Stimulated activated CD4-positive, alpha-beta T cell treated with anti-CD3 and anti-CD28 coated beads, Interleukin-15, amount 100 ng/mL, for 1 hour (primary cell): ENCODE results near the gene ZBTB8OS.
"Not testable (repeated sequence)": the region's sequence is repeated elsewhere in the genome, so short reads cannot be mapped to it uniquely, and the experiment has no call there.

Source experiments
- DNase-seq, 2 donors: peaks; one replicate each; pipeline ENCODE4 v3.0.0-alpha.2; 2020; ENCODE audit warnings: low read depth in 1 of 2, low spot score in 1 of 2

Gene ZBTB8OS

GRCh38 chr1:32650752-32651460, 556 bp upstream of the ZBTB8OS start, which contains the start of gene RBBP4:
Gene RBBP4 (plus strand): TSS chr1:32651208. CDS start chr1:32651307, 99 bp downstream.
- DNase-seq = peak; percentile 98

DNA sequence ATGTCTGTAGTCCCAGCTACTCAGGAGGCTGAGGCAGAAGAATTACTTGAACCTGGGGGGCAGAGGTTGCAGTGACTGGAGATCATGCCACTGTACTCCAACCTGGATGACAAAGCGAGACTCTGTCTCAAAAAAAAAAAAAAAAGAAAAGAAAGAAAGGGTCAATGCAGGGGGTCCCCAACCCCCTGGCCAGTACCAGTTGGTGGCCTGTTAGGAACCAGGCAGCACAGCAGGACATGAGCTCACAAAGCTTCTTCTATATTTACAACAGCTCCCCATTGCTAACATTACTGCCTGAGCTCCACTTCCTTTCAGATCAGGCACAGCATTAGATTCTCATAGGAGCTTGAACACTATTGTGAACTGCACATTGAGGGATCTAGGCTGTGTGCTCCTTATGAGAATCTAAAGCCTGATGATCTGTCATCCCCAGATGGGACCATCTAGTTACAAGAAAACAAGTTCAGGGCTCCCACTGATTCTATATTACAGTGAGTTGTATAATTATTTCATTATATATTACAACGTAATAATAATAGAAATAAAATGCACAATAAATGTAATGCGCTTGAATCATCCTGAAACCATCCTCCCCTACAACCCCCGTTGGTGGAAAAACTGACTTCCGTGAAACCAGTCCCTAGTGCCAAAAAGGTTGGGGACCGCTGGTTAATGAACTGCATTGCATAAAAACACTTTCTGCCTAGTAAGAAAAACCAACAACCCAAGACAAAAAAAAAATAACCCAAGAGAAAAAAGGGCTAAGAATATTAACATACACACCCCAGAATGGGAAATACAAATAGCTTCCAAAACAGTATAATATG, 2.8 kb downstream of the ZBTB8OS start:
- no peak for DNase-seq

GRCh38 chr1:32644426-32644825, 5.9 kb downstream of the ZBTB8OS start:
- no peak for DNase-seq

DNA sequence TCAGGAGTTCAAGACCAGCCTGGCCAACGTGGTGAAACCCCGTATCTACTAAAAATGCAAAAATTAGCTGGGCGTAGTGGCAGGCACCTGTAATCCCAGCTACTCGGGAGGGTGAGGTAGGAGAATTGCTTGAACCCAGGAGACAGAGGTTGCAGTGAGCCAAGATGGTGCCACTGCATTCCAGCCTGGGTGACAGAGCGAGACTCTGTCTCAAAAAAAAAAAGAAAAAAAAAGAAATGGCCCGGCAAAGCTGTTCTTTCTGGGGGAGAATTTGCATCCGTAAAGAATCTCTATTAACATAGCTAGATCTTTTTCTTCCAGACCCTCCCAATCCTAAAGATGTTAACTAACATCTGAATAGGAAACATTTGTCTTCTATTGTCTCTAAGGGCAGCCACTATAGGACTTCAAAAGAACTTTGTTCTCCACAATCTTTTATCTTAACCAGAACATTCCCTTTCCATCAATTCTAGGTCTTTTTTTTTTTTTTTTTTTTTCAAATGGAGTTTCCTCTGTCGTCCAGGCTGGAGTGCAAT, 8.0 kb downstream of the ZBTB8OS start:
- not testable (repeated sequence) for DNase-seq

GRCh38 chr1:32639489-32640075, 10.8 kb downstream of the ZBTB8OS start:
- no peak for DNase-seq

DNA sequence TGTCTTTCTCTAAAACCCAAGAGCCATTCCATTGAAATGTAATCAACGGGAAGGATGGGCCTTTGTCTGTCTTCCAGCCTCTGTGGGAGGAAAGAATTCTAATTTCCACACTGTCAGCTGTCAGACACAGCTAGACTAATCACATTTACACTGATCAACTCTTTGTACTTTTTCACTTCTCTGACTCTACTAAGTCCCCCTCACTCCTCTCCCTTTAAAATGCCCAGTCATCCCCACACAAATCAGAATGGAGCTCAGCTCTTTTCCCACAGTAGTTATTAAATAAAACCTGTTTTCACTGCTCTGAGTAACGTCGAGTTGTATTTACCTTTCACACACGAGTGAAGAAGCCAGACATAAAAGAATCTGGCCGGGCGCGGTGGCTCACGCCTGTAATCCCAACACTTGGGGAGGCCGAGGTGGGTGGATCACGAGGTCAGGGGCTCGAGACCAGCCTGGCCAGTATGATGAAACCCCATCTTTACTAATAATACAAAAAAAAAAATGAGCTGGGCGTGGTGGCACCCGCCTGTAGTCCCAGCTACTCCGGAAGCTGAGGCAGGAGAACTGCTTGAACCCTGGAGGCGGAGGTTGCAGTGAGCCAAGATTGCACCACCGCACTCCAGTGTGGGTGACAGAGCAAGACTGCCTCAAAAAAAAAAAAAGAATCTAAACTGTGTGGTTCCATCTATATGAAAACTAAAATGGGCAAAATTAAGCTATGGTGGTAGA, 13.3 kb downstream of the ZBTB8OS start:
- DNase-seq = no peak

DNA sequence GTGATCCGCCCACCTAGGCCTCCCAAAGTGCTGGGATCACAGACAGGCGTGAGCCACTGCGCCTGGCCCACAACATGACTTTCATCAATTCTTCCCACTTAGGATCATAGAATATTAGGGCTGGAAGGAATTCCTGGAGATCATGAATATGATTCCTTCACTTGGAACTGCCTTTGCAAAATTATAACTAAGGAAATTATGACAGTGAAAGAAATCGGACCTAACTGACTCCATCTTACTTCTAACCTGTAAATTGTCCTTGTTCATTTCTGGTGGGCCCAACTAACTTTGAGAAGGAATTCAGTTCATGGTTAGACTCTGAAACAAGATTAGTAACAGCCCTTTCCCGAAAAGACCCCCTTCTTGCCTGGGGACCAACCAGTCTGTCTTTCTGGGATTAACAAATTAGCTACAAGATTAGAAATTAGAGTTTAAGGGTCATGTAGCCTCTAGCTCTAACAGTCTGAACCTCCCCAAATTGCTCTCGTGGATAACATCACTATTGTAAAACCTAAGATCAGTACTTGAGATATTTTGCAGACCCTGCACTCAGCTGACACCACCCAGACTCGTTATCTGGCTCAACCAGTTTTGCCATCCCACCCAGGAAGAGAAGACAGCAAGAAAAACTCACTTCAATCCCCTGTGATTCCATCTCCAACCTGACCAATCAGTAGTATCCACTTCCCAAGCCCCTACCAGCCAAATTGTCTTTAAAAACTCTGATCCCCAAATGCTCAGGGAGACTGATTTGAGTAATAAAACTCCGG, 14.7 kb downstream of the ZBTB8OS start:
- no peak for DNase-seq

DNA sequence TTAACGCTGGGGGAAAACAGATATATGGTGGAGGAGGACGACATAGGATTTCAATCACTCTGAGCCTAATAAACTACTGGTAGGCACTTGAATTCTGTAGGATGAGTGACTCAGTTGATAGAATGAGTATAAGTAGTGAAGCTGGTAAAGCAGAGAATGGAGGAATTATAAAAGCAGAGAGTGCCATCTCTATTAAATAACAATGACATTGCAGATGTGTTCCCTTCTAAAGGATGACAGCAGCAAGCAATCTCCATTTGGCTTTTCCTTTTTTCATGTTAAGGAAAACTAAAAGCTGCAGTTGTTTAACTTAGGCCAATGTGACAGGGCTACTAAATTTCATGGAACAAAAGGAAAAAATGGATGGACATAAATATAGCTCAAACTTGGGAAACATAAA, 17.5 kb downstream of the ZBTB8OS start:
- DNase-seq = no peak

DNA sequence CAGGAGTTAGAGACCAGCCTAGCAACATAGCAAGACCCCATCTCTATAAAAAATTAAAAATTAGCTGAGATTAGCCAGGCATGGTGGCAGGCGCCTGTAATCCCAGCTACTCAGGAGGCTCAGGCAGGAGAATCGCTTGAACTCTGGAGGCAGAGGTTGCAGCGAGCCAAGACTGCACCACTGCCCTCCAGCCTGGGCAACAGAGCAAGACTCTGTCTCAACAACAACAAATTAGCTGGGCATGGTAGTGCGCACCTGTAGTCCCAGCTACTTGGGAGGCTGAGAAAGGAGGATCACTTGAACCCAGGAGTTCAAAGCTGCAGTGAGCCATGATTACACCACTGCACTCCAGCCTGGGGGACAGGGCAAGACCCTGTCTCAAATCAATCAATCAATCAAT, 20.2 kb downstream of the ZBTB8OS start:
- not testable (repeated sequence) for DNase-seq

- DNase-seq = no peak
Observed at GRCh38 chr1:32627596-32628162, 22.7 kb downstream of the ZBTB8OS start.

- DNase-seq = no peak
Observed at GRCh38 chr1:32626176-32626575, 24.2 kb downstream of the ZBTB8OS start.

GRCh38 chr1:32623775-32624174, 26.6 kb downstream of the ZBTB8OS start:
- DNase-seq = no peak

GRCh38 chr1:32622806-32623681, 27.3 kb downstream of the ZBTB8OS start:
- no peak for DNase-seq

GRCh38 chr1:32622205-32622604, 28.1 kb downstream of the ZBTB8OS start:
- DNase-seq = no peak

GRCh38 chr1:32619701-32620485, 30.5 kb downstream of the ZBTB8OS start:
- no peak for DNase-seq

GRCh38 chr1:32618673-32619221, 31.6 kb downstream of the ZBTB8OS start:
- no peak for DNase-seq

DNA sequence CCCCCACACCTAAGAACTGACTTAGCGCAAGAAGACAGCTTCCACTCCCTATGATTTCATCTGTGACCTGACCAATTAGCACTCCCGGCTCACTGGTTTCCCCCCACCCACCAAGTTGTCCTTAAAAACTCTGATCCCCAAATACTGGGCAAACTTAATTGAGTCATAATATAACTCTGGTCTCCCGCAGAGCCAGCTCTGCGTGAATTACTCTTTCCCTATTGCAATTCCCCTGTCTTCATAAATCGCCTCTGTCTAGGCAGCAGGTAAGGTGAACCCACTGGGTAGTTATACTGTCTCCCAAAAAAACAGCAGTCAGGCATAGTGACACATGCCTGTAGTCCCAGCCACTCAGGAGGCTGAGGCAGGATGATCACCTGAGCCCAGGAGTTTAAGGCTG, 36.9 kb downstream of the ZBTB8OS start:
- no peak for DNase-seq
